A673 (cell line): Measurements from ENCODE around the gene GABRR1. TPM values are rescaled to one million over a fixed set of nuclear protein-coding genes. Genes with fewer than 3 reads are reported as not detected.

Experiments used
- BruUV-seq: library from RNA; stranded (reverse); fragments of 400-500 nt; replicated peaks from 2 replicates; lab custom pipeline; 2021; lab: Mats Ljungman, UMichigan
- CTCF ChIA-PET: fragments of 300-600 bp; sonication (Branson Sonifier 250); formaldehyde crosslinking; loops from one replicate; lab custom pipeline; 2022; ENCODE audit warnings: antibody characterized with exemption; lab: Charles Lee
- POLR2A ChIA-PET: fragments of 300-600 bp; sonication (Branson Sonifier 250); formaldehyde crosslinking; loops from one replicate; lab custom pipeline; 2022; ENCODE audit warnings: antibody characterized with exemption; ENCODE audit not compliant: low non-redundant PET; lab: Charles Lee
- DNase-seq: peaks from one replicate; pipeline ENCODE4 v3.0.0-alpha.2; 2015; ENCODE audit warnings: low spot score
- H3K27ac ChIP-seq: fragments of 200-600 bp; sonication (generic); 2 replicates; pipeline ENCODE4 v1.5.1; 2016; ENCODE audit warnings: mixed run types, low read depth, mild to moderate bottlenecking, mixed read lengths, antibody characterized with exemption, low read length; ENCODE audit not compliant: poor library complexity, severe bottlenecking
- H3K27me3 ChIP-seq: fragments of 200-600 bp; sonication (generic); replicated peaks from 2 replicates; pipeline ENCODE4 v1.6.1; 2017; ENCODE audit warnings: mixed run types, low read depth, mild to moderate bottlenecking, mixed read lengths, antibody characterized with exemption, low read length; ENCODE audit not compliant: insufficient read depth, poor library complexity
- H3K36me3 ChIP-seq: fragments of 200-600 bp; sonication (generic); 2 replicates; pipeline ENCODE4 v1.6.1; 2016; ENCODE audit warnings: mixed run types, mild to moderate bottlenecking, mixed read lengths, antibody characterized with exemption, low read length; ENCODE audit not compliant: insufficient read depth, poor library complexity, severe bottlenecking
- H3K4me1 ChIP-seq: fragments of 200-600 bp; sonication (generic); 2 replicates; pipeline ENCODE4 v1.6.1; 2017; ENCODE audit warnings: mixed run types, mild to moderate bottlenecking, mixed read lengths, antibody characterized with exemption, low read length; ENCODE audit not compliant: insufficient read depth, poor library complexity, severe bottlenecking
- H3K4me3 ChIP-seq: fragments of 200-600 bp; sonication (generic); 2 replicates; pipeline ENCODE4 v1.5.1; 2016; ENCODE audit warnings: low read depth, mixed run types, mild to moderate bottlenecking, mixed read lengths, low read length; ENCODE audit not compliant: poor library complexity, severe bottlenecking
- H3K9me3 ChIP-seq: fragments of 200-600 bp; sonication (generic); 2 replicates; pipeline ENCODE4 v1.6.1; 2016; ENCODE audit warnings: mixed run types, low read depth, mild to moderate bottlenecking, mixed read lengths, antibody characterized with exemption, low read length; ENCODE audit not compliant: poor library complexity, severe bottlenecking
- CTCF ChIP-seq: fragments of 300-800, 200-600 bp; sonication (generic); conservative IDR thresholded peaks from 2 replicates; pipeline ENCODE4 v1.5.1; 2017; ENCODE audit warnings: low read depth, mild to moderate bottlenecking, antibody characterized with exemption, low read length, moderate library complexity, mixed read lengths
- EZH2 ChIP-seq: fragments of 200-600 bp; sonication (generic); IDR thresholded peaks from 2 replicates; pipeline ENCODE4 v1.6.1; 2017; ENCODE audit warnings: borderline replicate concordance, low read depth, mild to moderate bottlenecking, mixed read lengths, antibody characterized with exemption, low read length; ENCODE audit not compliant: poor library complexity, severe bottlenecking
- intact Hi-C: fragments of 100-400 bp; cut with micrococcal nuclease; formaldehyde crosslinking; loops from one replicate; pipeline ENCODE4 v1.10.0; 2022; ENCODE audit not compliant: unreplicated experiment
- total RNA-seq: library from RNA; stranded (reverse); gene quantifications from 2 replicates; pipeline ENCODE4 v1.2.3, GENCODE V29; 2021

The GABRR1 gene
- total RNA-seq, 1 experiment from 2014 or later = 0.67 TPM

DNA sequence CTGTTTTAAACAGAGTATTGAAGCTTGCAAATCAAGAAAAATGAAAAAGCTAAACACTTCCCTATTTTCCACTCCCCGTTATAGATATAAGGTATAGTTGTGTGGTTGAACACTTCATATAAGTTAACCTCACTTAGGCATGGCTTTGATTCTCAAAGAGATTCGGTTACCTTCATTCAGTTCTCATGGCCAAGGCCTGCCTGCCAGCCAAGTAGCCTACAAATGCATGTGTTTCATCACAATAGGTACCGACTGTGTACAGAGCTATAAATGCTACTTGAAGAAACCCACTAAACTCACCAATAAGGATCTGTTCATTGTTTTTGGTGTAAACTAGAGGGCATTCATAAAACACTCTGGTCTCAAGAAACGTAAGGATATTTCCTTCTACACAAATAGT is 43.5 kb downstream of the GABRR1 start:
- CTCF ChIA-PET = no interaction called here
- Histone ChIP-seq H3K4me3 (no peak overlapping the region), H3K9me3 (no peaks in the 10 kb centered on the region), H3K27me3 (no peaks in the 10 kb centered on the region), H3K4me1 (no peaks in the 10 kb centered on the region), H3K36me3 (no peaks in the 10 kb centered on the region), H3K27ac (no peak overlapping the region)
- POLR2A ChIA-PET = no interaction called here
- no TSS peak for BruUV-seq
- no peak for DNase-seq
- no peak for TF ChIP-seq EZH2
- TF ChIP-seq CTCF = no peak
- intact Hi-C loops = no loop called here

GRCh38 chr6:89172131-89172530 is 45.0 kb downstream of the GABRR1 start:
- Histone ChIP-seq H3K27ac (no peak overlapping the region), H3K36me3 (no peaks in the 10 kb centered on the region), H3K4me3 (no peak overlapping the region), H3K9me3 (no peaks in the 10 kb centered on the region), H3K4me1 (no peaks in the 10 kb centered on the region), H3K27me3 (no peaks in the 10 kb centered on the region)
- no TSS peak for BruUV-seq
- TF ChIP-seq CTCF = no peak
- no peak for TF ChIP-seq EZH2
- no peak for DNase-seq
- intact Hi-C loops = no loop called here
- POLR2A ChIA-PET = no interaction called here
- CTCF ChIA-PET = no interaction called here

DNA sequence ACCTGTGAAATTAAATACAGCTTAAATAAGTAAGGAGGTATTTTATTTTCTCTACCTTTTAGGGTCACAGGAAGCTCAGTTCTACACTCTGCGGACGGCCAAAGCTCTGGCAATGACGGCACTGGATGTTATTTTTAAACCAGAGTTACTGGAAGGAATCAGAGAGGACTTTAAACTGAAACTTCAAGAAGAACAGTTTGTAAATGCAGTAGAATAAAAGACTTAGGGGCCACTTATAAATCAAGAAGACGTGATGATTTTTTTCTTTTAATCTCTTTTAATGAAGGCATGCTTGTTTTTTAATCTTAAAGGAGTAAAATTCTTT is 55.1 kb downstream of the GABRR1 start:
- TF ChIP-seq CTCF (no peak), EZH2 (no peak)
- no peak overlapping the region for H3K4me3 ChIP-seq
- POLR2A ChIA-PET = no interaction called here
- H3K9me3 ChIP-seq = no peaks in the 10 kb centered on the region
- DNase-seq = no peak
- CTCF ChIA-PET = no interaction called here
- no peak overlapping the region for H3K27ac ChIP-seq
- BruUV-seq = no TSS peak
- H3K27me3 ChIP-seq = no peaks in the 10 kb centered on the region
- peaks cover 46% of the 10 kb centered on the region for H3K36me3 ChIP-seq
- H3K4me1 ChIP-seq = no peaks in the 10 kb centered on the region
- intact Hi-C loops = no loop called here
